Measurements from ENCODE around the gene KLF11.

Gene KLF11

DNA sequence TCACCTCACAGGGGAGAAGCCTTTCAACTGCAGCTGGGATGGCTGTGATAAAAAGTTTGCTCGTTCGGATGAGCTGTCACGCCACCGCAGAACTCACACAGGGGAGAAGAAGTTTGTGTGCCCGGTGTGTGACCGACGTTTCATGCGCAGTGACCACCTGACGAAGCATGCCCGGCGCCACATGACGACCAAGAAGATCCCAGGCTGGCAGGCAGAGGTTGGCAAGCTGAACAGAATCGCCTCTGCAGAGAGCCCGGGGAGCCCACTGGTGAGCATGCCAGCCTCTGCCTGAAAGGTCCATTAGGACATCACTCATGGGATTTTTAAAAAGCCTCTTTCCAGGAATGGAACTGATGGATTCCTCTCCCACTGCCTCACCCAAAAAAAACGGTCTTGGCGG lies 8.9 kb downstream of the KLF11 start:
- H3K27ac ChIP-seq: no peak overlapping the region

DNA sequence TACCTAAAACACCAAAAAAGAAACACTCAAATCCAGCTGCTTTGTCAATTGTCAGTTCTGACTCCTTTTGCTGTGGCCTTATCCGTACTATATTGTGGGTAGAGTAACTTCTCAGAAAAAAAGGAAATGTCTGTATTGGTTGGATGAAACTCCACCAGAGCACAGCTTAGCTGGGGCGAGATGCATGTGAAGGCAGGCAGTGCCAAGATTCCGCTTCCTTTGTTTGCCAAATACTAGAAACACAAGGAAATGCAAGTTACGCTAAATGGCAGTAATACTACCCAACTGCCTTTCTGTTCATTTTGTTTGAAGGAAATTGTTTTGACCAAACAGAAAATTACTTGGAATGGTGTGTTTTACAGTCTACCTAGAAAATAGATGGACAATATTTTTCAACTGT lies 10.0 kb downstream of the KLF11 start:
- no peak overlapping the region for H3K27ac ChIP-seq
- TF ChIP-seq, protein P1, sequence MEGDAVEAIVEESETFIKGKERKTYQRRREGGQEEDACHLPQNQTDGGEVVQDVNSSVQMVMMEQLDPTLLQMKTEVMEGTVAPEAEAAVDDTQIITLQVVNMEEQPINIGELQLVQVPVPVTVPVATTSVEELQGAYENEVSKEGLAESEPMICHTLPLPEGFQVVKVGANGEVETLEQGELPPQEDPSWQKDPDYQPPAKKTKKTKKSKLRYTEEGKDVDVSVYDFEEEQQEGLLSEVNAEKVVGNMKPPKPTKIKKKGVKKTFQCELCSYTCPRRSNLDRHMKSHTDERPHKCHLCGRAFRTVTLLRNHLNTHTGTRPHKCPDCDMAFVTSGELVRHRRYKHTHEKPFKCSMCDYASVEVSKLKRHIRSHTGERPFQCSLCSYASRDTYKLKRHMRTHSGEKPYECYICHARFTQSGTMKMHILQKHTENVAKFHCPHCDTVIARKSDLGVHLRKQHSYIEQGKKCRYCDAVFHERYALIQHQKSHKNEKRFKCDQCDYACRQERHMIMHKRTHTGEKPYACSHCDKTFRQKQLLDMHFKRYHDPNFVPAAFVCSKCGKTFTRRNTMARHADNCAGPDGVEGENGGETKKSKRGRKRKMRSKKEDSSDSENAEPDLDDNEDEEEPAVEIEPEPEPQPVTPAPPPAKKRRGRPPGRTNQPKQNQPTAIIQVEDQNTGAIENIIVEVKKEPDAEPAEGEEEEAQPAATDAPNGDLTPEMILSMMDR (IDR thresholded peaks at IDR 0.05): no peak
- TF ChIP-seq ZFX (IDR thresholded peaks at IDR 0.05; ENCODE audit: borderline replicate concordance): no peak

More for the DNA sequence above, 8.9 kb downstream of the KLF11 start:
- TF ChIP-seq, protein P1 (IDR thresholded peaks at IDR 0.05): no peak
- no peak for TF ChIP-seq ZFX (IDR thresholded peaks at IDR 0.05; ENCODE audit: borderline replicate concordance)

DNA sequence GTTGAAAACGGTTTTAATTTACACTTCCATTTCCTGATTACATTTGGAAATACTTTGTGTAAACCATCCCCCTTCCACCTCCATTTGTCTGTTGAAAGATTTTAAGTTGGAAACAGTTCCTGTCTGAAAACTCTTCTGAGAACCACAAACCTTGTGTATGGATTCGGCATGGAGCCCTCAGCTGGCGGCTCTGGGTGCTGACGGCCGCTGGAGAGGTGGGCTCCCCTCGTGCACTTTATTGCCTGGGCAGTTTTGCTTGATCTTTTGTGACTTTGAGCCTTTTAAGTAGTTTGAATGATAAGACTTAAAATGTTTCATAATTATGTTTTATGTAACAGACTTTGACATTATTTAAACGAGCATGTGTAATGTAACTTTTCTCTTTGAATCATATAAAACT lies 11.1 kb downstream of the KLF11 start:
- no peak overlapping the region for H3K27ac ChIP-seq
- no peak for TF ChIP-seq ZFX (IDR thresholded peaks at IDR 0.05; ENCODE audit: borderline replicate concordance)
- TF ChIP-seq, protein P1 (IDR thresholded peaks at IDR 0.05): no peak

DNA sequence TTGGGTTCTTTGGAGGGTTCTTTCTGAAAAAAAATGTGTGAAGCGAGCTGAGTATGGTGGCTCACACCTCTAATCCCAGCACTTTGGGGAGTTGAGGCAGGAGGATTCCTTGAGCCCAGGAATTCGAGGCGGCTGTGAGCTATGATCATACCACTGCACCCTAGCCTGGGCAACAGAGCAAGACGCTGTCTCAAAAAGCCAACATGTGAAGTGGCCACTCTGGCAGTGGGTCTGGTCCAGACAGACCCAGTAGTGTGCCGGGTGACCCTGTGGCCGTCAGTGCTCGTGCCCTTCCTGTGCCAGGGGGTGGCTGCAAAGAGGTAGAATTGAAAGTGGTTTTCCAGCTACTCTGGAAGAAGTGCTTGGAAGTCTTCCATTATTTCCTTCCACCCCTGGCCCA lies 11.6 kb downstream of the KLF11 start:
- no peak overlapping the region for H3K27ac ChIP-seq
- no peak for TF ChIP-seq ZFX (IDR thresholded peaks at IDR 0.05; ENCODE audit: borderline replicate concordance)
- TF ChIP-seq, protein P1 (IDR thresholded peaks at IDR 0.05): no peak

DNA sequence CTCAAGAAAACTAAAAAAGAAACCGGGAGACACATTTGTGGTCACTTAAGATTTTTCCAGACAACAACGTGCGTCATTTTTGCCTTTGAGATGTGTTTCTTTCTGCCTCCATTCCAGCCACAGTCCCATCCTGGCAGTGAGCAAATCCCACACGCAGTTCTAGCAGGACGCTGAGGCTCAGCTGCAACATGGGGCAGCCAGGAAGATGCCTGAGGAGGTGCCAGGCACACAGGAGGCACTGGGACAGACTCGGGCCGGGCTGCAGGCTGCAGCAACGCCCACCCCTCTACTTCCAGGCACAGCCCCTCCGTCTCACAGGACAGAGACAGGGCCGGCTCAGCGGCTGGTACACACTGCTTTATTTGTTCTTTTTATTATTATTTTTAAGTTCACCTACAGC lies 13.1 kb downstream of the KLF11 start:
- H3K27ac ChIP-seq: no peak overlapping the region
- TF ChIP-seq, protein P1 (IDR thresholded peaks at IDR 0.05): no peak
- TF ChIP-seq ZFX (IDR thresholded peaks at IDR 0.05; ENCODE audit: borderline replicate concordance): no peak

DNA sequence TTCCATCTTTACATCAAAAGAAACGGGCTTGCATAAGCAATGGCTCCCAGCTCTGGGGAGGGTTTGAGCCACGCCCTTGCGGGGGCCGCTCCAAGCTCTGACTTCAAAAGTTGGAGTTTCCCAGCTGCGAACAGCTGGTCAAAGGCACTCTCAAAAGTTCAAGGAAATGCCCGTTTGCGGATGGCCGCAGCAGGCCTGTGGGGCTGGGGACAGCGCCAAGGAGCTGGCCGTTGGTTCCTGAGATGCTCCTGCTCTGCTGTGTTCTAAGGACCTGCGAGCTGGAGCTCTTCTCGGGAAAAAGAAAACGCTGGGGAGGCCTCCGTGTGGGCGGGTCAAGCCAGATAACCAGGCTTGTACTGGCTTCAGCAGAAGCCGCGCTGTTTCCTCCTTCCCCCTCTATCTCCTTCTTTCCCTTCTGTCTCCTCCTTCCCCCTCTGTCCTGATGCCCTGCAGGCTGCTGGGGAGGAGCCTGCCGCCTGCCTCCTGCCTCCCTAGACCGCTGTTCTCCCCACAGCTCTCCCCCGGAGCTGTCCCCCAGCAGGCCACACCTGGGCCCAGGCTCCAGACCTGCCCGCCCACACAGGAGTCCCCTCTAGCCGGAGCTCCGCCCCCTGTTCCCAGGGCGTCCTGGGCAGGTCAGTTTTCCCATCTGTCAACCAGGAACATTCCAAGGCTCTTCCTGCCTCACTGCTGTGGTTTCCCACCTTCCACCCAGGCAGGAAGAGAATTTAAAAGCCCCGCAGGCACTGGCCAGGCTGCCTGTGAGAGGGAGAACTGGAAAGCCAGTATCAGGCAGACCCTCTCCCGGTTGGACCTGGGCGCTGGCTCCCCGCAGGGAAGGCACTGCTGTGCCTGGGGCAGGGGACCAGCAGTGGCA lies 14.1 kb downstream of the KLF11 start:
- TF ChIP-seq ZFX (IDR thresholded peaks at IDR 0.05; ENCODE audit: borderline replicate concordance): no peak
- TF ChIP-seq, protein P1 (IDR thresholded peaks at IDR 0.05): no peak
- no peak overlapping the region for H3K27ac ChIP-seq

DNA sequence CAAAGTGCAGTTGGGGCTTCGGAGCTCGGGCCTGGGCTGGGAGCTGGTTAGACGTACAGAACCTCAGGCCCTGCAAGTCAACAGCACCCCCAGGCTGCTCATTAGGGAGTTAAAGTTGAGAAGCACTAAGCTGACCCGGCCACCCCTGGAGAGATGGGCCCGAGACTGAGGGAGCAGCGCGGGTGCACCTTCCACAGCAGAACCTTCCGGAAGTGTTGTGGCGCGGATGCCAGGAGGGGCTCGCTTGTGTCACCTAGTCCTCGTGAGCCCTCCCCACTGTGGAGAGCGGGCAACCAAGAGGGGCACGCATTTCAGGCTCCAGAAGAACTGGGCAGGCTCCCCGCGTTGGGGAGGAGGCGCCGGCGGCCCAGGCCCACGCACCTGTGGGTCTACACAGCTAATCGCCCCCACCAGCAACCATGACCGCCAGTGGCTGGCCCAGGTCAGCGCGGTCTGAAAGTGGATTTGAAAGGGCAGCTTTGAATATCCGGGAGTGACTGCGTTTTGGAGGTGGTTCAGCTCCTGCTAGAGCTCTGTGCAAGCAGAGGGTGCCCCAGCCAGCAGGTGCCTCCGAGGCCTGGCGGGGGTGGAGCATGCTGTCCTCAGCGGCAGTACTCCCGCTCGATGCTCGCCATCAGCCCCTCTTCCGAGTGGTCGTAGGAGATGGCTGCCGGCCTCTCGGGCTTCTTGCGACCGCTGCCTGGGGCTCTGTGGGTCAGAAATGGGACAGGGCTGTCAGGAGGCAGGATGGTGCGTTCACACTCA lies 15.1 kb downstream of the KLF11 start:
- H3K27ac ChIP-seq: no peak overlapping the region
- TF ChIP-seq, protein P1 (IDR thresholded peaks at IDR 0.05): no peak
- no peak for TF ChIP-seq ZFX (IDR thresholded peaks at IDR 0.05; ENCODE audit: borderline replicate concordance)
